Measurements from ENCODE around the gene MIP.

- TF ChIP-seq CTCF (IDR thresholded peaks at IDR 0.05) = no peak
- no peak for TF ChIP-seq POLR2AphosphoS5 (IDR thresholded peaks at IDR 0.05)
Observed at GRCh38 chr12:56476143-56476542, 21.7 kb upstream of the MIP start.
